K562 (cell line): ENCODE results near the gene CCDC78. TPM values are rescaled to one million over a fixed set of nuclear protein-coding genes. Genes with fewer than 3 reads are reported as not detected.
A peak's percentile ranks its signal among the peaks of the same experiment; 100 is the strongest.

Source experiments
- AFF1 ChIP-seq, 2 experiments: fragments of 450-650 bp; IDR thresholded peaks; 2 replicates each; pipeline ENCODE4 v1.6.1; 2018; ENCODE audit warnings: mild to moderate bottlenecking in 2 of 2, low read depth in 1 of 2; ENCODE audit not compliant: partially characterized antibody in 2 of 2
- ARID2 ChIP-seq: fragments of 450-650 bp; IDR thresholded peaks from 2 replicates; pipeline ENCODE4 v1.6.1; 2017; ENCODE audit warnings: antibody characterized with exemption, mild to moderate bottlenecking
- C11orf30 ChIP-seq: fragments of 450-650 bp; IDR thresholded peaks from 2 replicates; pipeline ENCODE4 v1.6.1; 2016; ENCODE audit warnings: low read depth, mild to moderate bottlenecking
- CHD1 ChIP-seq: fragments of 200-600 bp; sonication (generic); IDR thresholded peaks from one replicate; pipeline ENCODE4 v1.6.1; 2012; ENCODE audit warnings: mild to moderate bottlenecking, moderate library complexity, low read length, inconsistent platforms
- ESRRA ChIP-seq: fragments of 450-650 bp; IDR thresholded peaks from 2 replicates; pipeline ENCODE4 v1.6.1; 2014; ENCODE audit warnings: low read depth, mild to moderate bottlenecking, moderate library complexity, borderline replicate concordance
- JUNB ChIP-seq: fragments of 450-650 bp; formaldehyde crosslinking; conservative IDR thresholded peaks from 2 replicates; pipeline ENCODE4 v1.4.0; 2020; ENCODE audit warnings: mild to moderate bottlenecking
- MEF2A ChIP-seq: IDR thresholded peaks from 2 replicates; pipeline ENCODE4 v1.6.1; 2011; ENCODE audit warnings: low read depth, mild to moderate bottlenecking, low read length, moderate library complexity; ENCODE audit not compliant: control insufficient read depth
- NR2F6 ChIP-seq: fragments of 450-650 bp; formaldehyde crosslinking; IDR thresholded peaks from 2 replicates; pipeline ENCODE4 v1.4.0; 2020; ENCODE audit warnings: mild to moderate bottlenecking
- TBL1XR1 ChIP-seq, 2 experiments: IDR thresholded peaks; 2 replicates each; pipeline ENCODE4 v1.6.1; 2012; ENCODE audit warnings: improper control_type of control experiment in 2 of 2, low read length in 2 of 2, mild to moderate bottlenecking in 1 of 2
- THAP12 ChIP-seq: fragments of 250-450 bp; sonication (Bioruptor Pico); IDR thresholded peaks from 2 replicates; pipeline ENCODE4 v1.9.0; 2021; ENCODE audit warnings: mild to moderate bottlenecking, inconsistent platforms
- ZHX1 ChIP-seq: fragments of 150-350 bp; conservative IDR thresholded peaks from 2 replicates; pipeline ENCODE4 v1.6.1; 2014; ENCODE audit warnings: low read length
- ZKSCAN8 ChIP-seq: fragments of 200-800 bp; sonication (Bioruptor generic); IDR thresholded peaks from 2 replicates; pipeline ENCODE4 v1.6.1; 2016; ENCODE audit warnings: missing genetic modification characterization, missing compliant biosample characterization
- ZNF507 ChIP-seq: conservative IDR thresholded peaks from 2 replicates; pipeline ENCODE4 v1.6.1; 2017; ENCODE audit warnings: missing genetic modification characterization, missing compliant biosample characterization
- ZNF699 ChIP-seq: fragments of 250-450 bp; sonication (Bioruptor Pico); IDR thresholded peaks from 2 replicates; pipeline ENCODE4 v1.8.0; 2021; ENCODE audit warnings: mild to moderate bottlenecking, moderate library complexity; ENCODE audit not compliant: insufficient replicate concordance
- polyA plus RNA-seq, 8 experiments: library from polyadenylated mRNA; depleted of rRNA in 4 of 8; stranded (reverse) in 5 of 8; unstranded in 3 of 8; fragments of >200 nt; fragmentation: Nextera tagmentation in 2 of 8; fragmentation: Illumina TruSeq in 1 of 8; extraction: Ambion mirVana in 2 of 8; extraction: Trizol in 1 of 8; gene quantifications; 2 replicates each; pipeline versions ENCODE4 v1.2.1 to v1.2.3, GENCODE V29; 2011 to 2014; ENCODE audit warnings: inconsistent platforms in 1 of 8, missing spikeins in 1 of 8
- total RNA-seq, 7 experiments: library from RNA; depleted of rRNA in 6 of 7; stranded (reverse); fragments of >200 nt in 6 of 7; fragmentation: Illumina TruSeq in 2 of 7; extraction: Trizol in 2 of 7; gene quantifications; 2 replicates each; pipeline versions ENCODE4 v1.2.1 to v1.2.3, GENCODE V29; 2011 to 2021; ENCODE audit warnings: low replicate concordance in 1 of 7
- TF ChIP-seq, protein P1 (sequence below): fragments of 250-450 bp; sonication (Bioruptor Pico); IDR thresholded peaks from 2 replicates; pipeline ENCODE4 v1.4.0; 2020; ENCODE audit warnings: borderline replicate concordance

Gene CCDC78
- total and polyA plus RNA-seq, 9 of the 15 experiments (the other 6 are each of a cell fraction or from before 2014, with no cell fraction given): 0.24 to 17.7 (median 2.9) TPM

- no peak for TF ChIP-seq ZKSCAN8 (CRISPR knock-in tag)
- TF ChIP-seq ZHX1: no peak
- no peak for TF ChIP-seq AFF1 (IDR thresholded peaks at IDR 0.05; ENCODE audit: low read depth in 1 of 2, partially characterized antibody in 2 of 2)
- TF ChIP-seq CHD1: peak; percentile 4
- TF ChIP-seq MEF2A: no peak
- TF ChIP-seq C11orf30: no peak
- no peak for TF ChIP-seq JUNB (CRISPR knock-in tag)
- TF ChIP-seq ARID2: no peak
- no peak for TF ChIP-seq ZNF699 (CRISPR knock-in tag)
- peak; percentile 45 for TF ChIP-seq THAP12 (CRISPR knock-in tag)
- TF ChIP-seq NR2F6 (CRISPR knock-in tag): no peak
- TF ChIP-seq, protein P1, sequence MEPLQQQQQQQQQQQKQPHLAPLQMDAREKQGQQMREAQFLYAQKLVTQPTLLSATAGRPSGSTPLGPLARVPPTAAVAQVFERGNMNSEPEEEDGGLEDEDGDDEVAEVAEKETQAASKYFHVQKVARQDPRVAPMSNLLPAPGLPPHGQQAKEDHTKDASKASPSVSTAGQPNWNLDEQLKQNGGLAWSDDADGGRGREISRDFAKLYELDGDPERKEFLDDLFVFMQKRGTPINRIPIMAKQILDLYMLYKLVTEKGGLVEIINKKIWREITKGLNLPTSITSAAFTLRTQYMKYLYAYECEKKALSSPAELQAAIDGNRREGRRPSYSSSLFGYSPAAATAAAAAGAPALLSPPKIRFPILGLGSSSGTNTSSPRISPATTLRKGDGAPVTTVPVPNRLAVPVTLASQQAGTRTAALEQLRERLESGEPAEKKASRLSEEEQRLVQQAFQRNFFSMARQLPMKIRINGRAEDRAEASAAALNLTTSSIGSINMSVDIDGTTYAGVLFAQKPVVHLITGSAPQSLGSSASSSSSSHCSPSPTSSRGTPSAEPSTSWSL (CRISPR knock-in tag): no peak
- no peak for TF ChIP-seq ZNF507 (tag)
- TF ChIP-seq ESRRA: no peak
- TF ChIP-seq TBL1XR1 (IDR thresholded peaks at IDR 0.05; ENCODE audit: low read length in 2 of 2): no peak
These were observed 46.2 kb downstream of the CCDC78 start, which contains the start of gene STUB1 (continued) for GRCh38 chr16:679814-680624.
